Activated T-cell treated with anti-CD3 and anti-CD28 coated beads, Interleukin-2, amount 50 U/mL, for 72 hours (primary cell): ENCODE data around the gene TYW1B. TPM values are rescaled to one million over a fixed set of nuclear protein-coding genes. Genes with fewer than 3 reads are reported as not detected.
"Not testable (repeated sequence)": the region's sequence is repeated elsewhere in the genome, so short reads cannot be mapped to it uniquely, and the experiment has no call there.

Experiments used
- ATAC-seq, 2 donors: fragments of 150-1000 bp; cut with Tn5 transposase; replicated peaks in 1 of 2; 2 replicates each; pipeline ENCODE4 v1.10.0; 2021; ENCODE audit warnings: moderate library complexity in 2 of 2, mild to moderate bottlenecking in 1 of 2
- DNase-seq, 2 donors: peaks; one replicate each; pipeline ENCODE4 v3.0.0; 2021 to 2022; ENCODE audit warnings: mixed read lengths in 1 of 2
- H3K27ac Mint-ChIP-seq: one replicate; pipeline ENCODE4 v1.8.0; 2022; ENCODE audit warnings: mild to moderate bottlenecking, moderate library complexity, mixed read lengths
- H3K27me3 Mint-ChIP-seq: one replicate; pipeline ENCODE4 v1.8.0; 2022; ENCODE audit warnings: low read depth, mixed read lengths
- H3K36me3 Mint-ChIP-seq, 2 donors: one replicate each; pipeline ENCODE4 v1.8.0; 2022; ENCODE audit warnings: mixed read lengths in 2 of 2, mild to moderate bottlenecking in 1 of 2; ENCODE audit not compliant: insufficient read depth in 2 of 2
- H3K4me1 Mint-ChIP-seq: one replicate; pipeline ENCODE4 v1.8.0; 2022; ENCODE audit warnings: low read depth, mixed read lengths
- H3K4me3 Mint-ChIP-seq, 2 donors: one replicate each; pipeline ENCODE4 v1.8.0; 2022; ENCODE audit warnings: mild to moderate bottlenecking in 2 of 2, mixed read lengths in 2 of 2, moderate library complexity in 2 of 2
- H3K9me3 Mint-ChIP-seq, 2 donors: one replicate each; pipeline ENCODE4 v1.8.0; 2022; ENCODE audit warnings: mixed read lengths in 2 of 2
- total RNA-seq, 2 donors: library from RNA; stranded (reverse); gene quantifications; one replicate each; pipeline ENCODE4 v1.2.3, GENCODE V29; 2022

Gene TYW1B
- total RNA-seq, 2 donors from 2014 or later = 1.5 to 4.7 TPM

GRCh38 chr7:72803778-72804177 lies 24.2 kb downstream of the TYW1B start:
- not testable (repeated sequence) for H3K4me1 Mint-ChIP-seq, DNase-seq, H3K4me3 Mint-ChIP-seq, H3K27ac Mint-ChIP-seq, H3K9me3 Mint-ChIP-seq, H3K27me3 Mint-ChIP-seq, ATAC-seq
- peaks cover 3 to 12% of the 10 kb centered on the region in 2 donors for H3K36me3 Mint-ChIP-seq

GRCh38 chr7:72801564-72801963 lies 26.4 kb downstream of the TYW1B start:
- peaks cover 9 to 14% of the 10 kb centered on the region in 2 donors for H3K36me3 Mint-ChIP-seq
- not testable (repeated sequence) for ATAC-seq

GRCh38 chr7:72795401-72795800 lies 32.6 kb downstream of the TYW1B start:
- not testable (repeated sequence) for DNase-seq, H3K4me1 Mint-ChIP-seq, H3K27ac Mint-ChIP-seq, H3K27me3 Mint-ChIP-seq, H3K36me3 Mint-ChIP-seq, H3K4me3 Mint-ChIP-seq, H3K9me3 Mint-ChIP-seq
- peak in 1 of 2 donors; percentile 61 for ATAC-seq

More at GRCh38 chr7:72801564-72801963, 26.4 kb downstream of the TYW1B start:
- H3K9me3 Mint-ChIP-seq, H3K4me3 Mint-ChIP-seq, H3K27ac Mint-ChIP-seq, DNase-seq, H3K4me1 Mint-ChIP-seq, H3K27me3 Mint-ChIP-seq: not testable (repeated sequence)

- no peak for ATAC-seq
- peaks cover 6% of the 10 kb centered on the region in 2 donors for H3K36me3 Mint-ChIP-seq
- peaks cover 0 to 4% of the 10 kb centered on the region in 2 donors for H3K9me3 Mint-ChIP-seq
- no peak overlapping the region for H3K27ac Mint-ChIP-seq
- H3K27me3 Mint-ChIP-seq = no peaks in the 10 kb centered on the region
- DNase-seq = no peak
- no peak overlapping the region for H3K4me3 Mint-ChIP-seq
- H3K4me1 Mint-ChIP-seq = no peaks in the 10 kb centered on the region
Measured at GRCh38 chr7:72793791-72794190, 34.2 kb downstream of the TYW1B start.

GRCh38 chr7:72790698-72791060 lies 37.3 kb downstream of the TYW1B start:
- not testable (repeated sequence) for H3K27me3 Mint-ChIP-seq, H3K36me3 Mint-ChIP-seq, H3K4me3 Mint-ChIP-seq, ATAC-seq, H3K4me1 Mint-ChIP-seq, H3K9me3 Mint-ChIP-seq, DNase-seq
- peak overlapping the region; percentile 50 for H3K27ac Mint-ChIP-seq

GRCh38 chr7:72790048-72790697 lies 37.8 kb downstream of the TYW1B start:
- H3K9me3 Mint-ChIP-seq, ATAC-seq, DNase-seq, H3K36me3 Mint-ChIP-seq, H3K4me1 Mint-ChIP-seq, H3K4me3 Mint-ChIP-seq, H3K27me3 Mint-ChIP-seq: not testable (repeated sequence)
- peak overlapping the region; percentile 35 for H3K27ac Mint-ChIP-seq

- ATAC-seq (no peak), DNase-seq (no peak)
- Mint-ChIP-seq H3K27me3 (no peaks in the 10 kb centered on the region), H3K4me1 (no peaks in the 10 kb centered on the region), H3K27ac (no peak overlapping the region), H3K36me3 (no peaks in the 10 kb centered on the region), H3K4me3 (no peak overlapping the region), H3K9me3 (no peaks in the 10 kb centered on the region)
Measured at GRCh38 chr7:72785166-72785955, 42.6 kb downstream of the TYW1B start.

- not testable (repeated sequence) for H3K27ac Mint-ChIP-seq, DNase-seq, H3K36me3 Mint-ChIP-seq, ATAC-seq, H3K27me3 Mint-ChIP-seq, H3K4me1 Mint-ChIP-seq, H3K4me3 Mint-ChIP-seq, H3K9me3 Mint-ChIP-seq
Measured at GRCh38 chr7:72783601-72784370, 44.2 kb downstream of the TYW1B start.

- Mint-ChIP-seq H3K4me3 (no peak overlapping the region), H3K27me3 (no peaks in the 10 kb centered on the region), H3K9me3 (no peaks in the 10 kb centered on the region), H3K36me3 (no peaks in the 10 kb centered on the region), H3K4me1 (no peaks in the 10 kb centered on the region), H3K27ac (no peak overlapping the region)
- no peak for DNase-seq
- ATAC-seq = no peak
Measured at GRCh38 chr7:72781631-72782030, 46.4 kb downstream of the TYW1B start.

GRCh38 chr7:72781161-72781560 lies 46.8 kb downstream of the TYW1B start:
- H3K4me1 Mint-ChIP-seq = no peaks in the 10 kb centered on the region
- no peak overlapping the region for H3K27ac Mint-ChIP-seq
- no peak overlapping the region for H3K4me3 Mint-ChIP-seq
- ATAC-seq (no peak), DNase-seq (no peak)
- H3K27me3 Mint-ChIP-seq = no peaks in the 10 kb centered on the region
- H3K36me3 Mint-ChIP-seq = peaks cover 0 to 4% of the 10 kb centered on the region in 2 donors
- H3K9me3 Mint-ChIP-seq = no peaks in the 10 kb centered on the region

- H3K9me3 Mint-ChIP-seq, H3K4me3 Mint-ChIP-seq, DNase-seq, H3K27me3 Mint-ChIP-seq, H3K36me3 Mint-ChIP-seq, ATAC-seq, H3K4me1 Mint-ChIP-seq, H3K27ac Mint-ChIP-seq: not testable (repeated sequence)
Measured at GRCh38 chr7:72780289-72780894, 47.6 kb downstream of the TYW1B start.

GRCh38 chr7:72777167-72777566 lies 50.8 kb downstream of the TYW1B start:
- H3K27me3 Mint-ChIP-seq, H3K4me1 Mint-ChIP-seq, H3K27ac Mint-ChIP-seq, H3K4me3 Mint-ChIP-seq, H3K9me3 Mint-ChIP-seq, DNase-seq, ATAC-seq: not testable (repeated sequence)
- H3K36me3 Mint-ChIP-seq = peaks cover 6 to 20% of the 10 kb centered on the region in 2 donors

GRCh38 chr7:72772627-72773026 lies 55.4 kb downstream of the TYW1B start:
- H3K4me3 Mint-ChIP-seq, ATAC-seq, H3K4me1 Mint-ChIP-seq, H3K27me3 Mint-ChIP-seq, DNase-seq, H3K9me3 Mint-ChIP-seq, H3K27ac Mint-ChIP-seq: not testable (repeated sequence)
- H3K36me3 Mint-ChIP-seq = peaks cover 6 to 25% of the 10 kb centered on the region in 2 donors
